ENCODE data around the gene OR1J1.

OR1J1 gene

GRCh38 chr9:122477826-122478225 lies at the start of gene OR1J1:
Gene OR1J1, minus strand, starts transcription at chr9:122477926. Its CDS starts 0 bp downstream, at chr9:122477926.
- DNase-seq: no peak

DNA sequence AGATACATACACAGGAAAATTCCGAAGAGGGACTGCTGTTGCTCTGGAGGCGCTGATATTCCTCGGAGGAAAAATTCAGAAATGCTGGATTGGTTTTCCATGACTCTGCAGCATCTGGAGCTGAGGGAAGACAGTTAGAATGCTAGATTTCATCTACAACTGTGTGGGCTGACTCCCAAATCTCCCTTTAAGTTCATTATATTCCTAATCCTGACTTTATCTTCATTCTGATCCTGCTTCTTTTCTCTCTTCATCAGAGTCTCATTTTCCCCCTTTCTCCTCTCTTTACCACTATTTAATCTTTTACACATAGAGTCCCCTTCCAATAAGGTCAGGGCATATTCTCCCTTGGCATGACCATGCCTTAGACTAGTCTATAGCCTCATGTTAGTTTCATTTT lies 49.5 kb upstream of the OR1J1 start, which contains the start of gene OR1N1:
TSS of gene OR1N1 (minus strand) at position 101 of the 400 bp plus-strand sequence. CDS start at position 101, 0 bp downstream.
- DNase-seq: no peak

- no peak for DNase-seq
Measured at GRCh38 chr9:122526602-122527001, 48.9 kb upstream of the OR1J1 start.

- DNase-seq: no peak
Measured at GRCh38 chr9:122519376-122519775, 41.6 kb upstream of the OR1J1 start.

DNA sequence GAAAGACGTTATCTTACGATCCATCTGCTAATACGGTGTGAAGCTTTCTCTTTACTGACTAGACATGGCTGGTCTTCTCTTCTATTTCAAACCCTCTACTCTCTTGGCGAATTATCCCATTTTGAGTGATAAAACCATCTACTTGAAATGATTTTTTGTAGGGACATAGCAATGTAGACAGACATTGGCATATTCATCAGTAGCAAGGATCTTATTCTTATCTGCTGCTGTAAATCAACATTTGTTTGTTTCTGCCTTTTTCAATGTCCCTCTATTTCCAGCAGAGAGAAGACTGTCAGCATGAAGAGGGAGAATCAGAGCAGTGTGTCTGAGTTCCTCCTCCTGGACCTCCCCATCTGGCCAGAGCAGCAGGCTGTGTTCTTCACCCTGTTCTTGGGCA lies 41.1 kb upstream of the OR1J1 start, which contains the start of gene OR1J4:
TSS of gene OR1J4 (plus strand) at position 301 of the 400 bp plus-strand sequence. CDS start at position 301, 0 bp downstream.
- no peak for DNase-seq

- DNase-seq: no peak
Measured at GRCh38 chr9:122518226-122518625, 40.5 kb upstream of the OR1J1 start.

DNA sequence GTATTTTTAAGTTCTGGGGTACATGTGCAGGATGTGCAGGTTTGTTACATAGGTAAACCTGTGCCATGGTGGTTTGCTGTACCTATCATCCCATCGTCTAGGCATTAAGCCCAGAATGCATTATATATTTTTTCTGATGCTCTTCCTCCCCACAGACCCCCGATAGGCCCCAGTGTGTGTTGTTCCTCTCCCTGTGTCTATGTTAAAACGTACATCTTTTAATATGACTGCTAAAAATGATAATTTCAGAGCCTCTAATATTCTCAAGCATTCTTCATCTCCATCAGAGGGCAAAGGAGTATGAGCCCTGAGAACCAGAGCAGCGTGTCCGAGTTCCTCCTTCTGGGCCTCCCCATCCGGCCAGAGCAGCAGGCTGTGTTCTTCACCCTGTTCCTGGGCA lies 32.8 kb upstream of the OR1J1 start, which contains the start of gene OR1J2:
TSS of gene OR1J2 (plus strand) at position 301 of the 400 bp plus-strand sequence. CDS start at position 301, 0 bp downstream.
- DNase-seq: no peak

GRCh38 chr9:122506964-122507363 lies 29.2 kb upstream of the OR1J1 start:
- no peak for DNase-seq

- DNase-seq: no peak
Measured at GRCh38 chr9:122498883-122499288, 21.2 kb upstream of the OR1J1 start.

GRCh38 chr9:122479062-122479461 lies 1.3 kb upstream of the OR1J1 start:
- DNase-seq: no peak

DNA sequence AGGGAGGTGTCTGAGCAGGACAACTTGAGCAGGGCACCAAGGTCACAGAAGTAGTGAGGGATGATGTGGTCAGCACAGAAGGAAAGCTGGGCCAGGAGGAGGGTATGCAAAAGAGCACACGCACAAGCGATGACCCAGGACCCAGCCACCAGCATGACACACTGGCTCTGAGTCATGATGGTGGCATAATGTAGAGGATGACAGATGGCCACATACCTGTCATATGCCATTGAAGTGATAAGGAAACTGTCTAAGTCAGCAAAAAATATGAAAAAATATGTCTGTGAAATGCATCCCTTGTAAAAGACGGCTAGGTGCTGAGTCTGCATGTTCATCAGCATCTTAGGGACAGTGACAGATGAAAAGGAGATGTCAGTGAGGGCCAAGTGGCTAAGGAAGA lies 380 bp downstream of the OR1J1 start:
- no peak for DNase-seq

DNA sequence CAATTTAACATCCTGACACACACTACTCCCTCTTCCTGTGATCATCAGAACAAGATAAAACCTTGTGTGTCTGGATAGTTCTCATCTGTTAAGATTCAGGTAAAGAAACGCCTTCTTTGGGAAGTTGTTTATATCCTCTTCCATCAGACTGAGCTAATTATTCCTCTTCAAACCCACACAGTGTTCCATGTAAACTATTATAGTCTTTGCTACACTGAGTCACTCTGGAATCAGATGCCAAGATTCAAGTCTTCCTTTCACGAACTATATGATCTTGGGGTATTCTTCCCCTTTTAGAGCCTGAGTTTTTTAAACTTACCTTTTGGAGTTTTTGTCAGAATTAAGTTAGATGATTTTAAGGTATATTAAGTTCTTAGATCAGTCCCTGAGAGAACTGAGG lies 2.0 kb downstream of the OR1J1 start:
- DNase-seq: no peak

- DNase-seq: no peak
Measured at GRCh38 chr9:122474561-122474960, 3.2 kb downstream of the OR1J1 start.

DNA sequence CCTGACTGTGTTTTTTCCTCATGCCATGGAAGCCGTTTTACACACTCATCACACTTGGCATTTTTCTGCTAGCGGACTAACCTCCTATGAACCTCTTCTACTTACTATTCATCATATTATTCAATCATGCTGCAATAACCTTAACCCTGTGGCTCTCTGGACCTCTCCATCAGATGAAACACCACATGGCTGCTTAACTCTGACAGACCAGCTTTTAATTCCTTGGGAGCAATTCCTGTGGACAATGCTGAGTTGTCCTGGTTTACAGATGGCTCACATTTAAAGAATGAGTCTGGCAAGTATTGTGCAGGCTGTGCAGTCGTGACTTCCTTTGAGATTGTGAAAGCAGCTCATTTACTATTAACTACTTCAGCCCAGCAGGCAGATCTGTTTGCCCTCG lies 9.0 kb downstream of the OR1J1 start:
- DNase-seq: no peak

GRCh38 chr9:122466456-122466855 lies 11.3 kb downstream of the OR1J1 start:
- no peak for DNase-seq

GRCh38 chr9:122464633-122465567 lies 12.8 kb downstream of the OR1J1 start:
- DNase-seq: peak; percentile 77

DNA sequence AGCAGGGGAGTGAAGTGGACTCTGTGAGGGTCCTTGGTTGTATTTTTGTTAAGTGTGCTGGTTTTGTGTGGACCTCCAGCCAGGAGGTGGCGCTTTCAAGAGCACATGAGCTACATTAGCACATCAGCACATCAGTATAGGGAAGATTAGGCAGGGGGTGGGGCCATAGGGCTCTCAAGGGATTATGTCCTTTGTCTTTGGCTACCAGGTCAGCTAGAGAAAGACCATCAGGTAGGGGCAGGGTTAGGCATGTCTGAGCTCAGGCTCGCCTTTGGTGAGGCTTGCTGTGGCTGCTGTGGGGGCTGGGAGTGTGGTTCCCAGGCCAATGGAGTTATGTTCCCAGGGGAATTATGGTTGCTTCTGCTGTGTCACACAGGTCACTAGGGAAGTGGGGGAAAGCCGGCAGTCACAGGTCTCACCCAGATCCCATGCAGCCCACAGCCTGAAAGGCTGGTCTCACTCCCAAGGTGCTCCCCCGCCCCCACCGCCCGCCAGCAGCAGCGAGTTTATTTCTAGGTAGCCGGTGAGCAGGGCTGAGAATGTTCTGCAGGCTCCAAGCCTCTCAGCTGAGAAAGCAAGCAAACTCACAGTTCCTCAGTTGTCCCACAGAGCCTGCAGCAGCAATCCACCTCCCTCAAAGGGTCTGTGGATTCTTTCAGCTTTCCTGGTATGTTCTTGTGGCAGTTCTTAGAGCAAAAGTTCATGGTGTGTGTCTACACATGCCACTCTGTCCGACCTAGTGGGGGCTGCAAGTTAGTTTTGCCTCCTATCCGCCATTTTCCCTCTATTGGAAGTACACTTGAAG lies 13.7 kb downstream of the OR1J1 start:
- no peak for DNase-seq

DNA sequence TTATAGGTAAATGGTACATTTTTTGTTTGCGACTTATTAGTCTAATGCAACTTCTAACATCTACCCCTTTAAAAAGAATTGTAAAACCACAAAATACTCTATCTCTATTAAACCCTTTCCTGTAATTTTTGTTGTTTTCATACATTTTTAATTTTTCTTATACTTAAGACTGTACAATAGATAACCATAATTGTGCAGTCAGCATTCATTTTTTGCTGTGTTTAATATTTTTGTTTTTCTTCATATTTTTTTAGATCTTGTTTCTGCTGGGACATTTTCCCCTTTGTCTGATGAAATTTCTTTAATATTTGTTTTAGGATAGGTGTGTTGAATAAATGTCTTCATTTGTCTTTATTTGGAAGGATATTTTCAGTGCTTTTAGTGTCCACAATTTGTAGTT lies 19.9 kb downstream of the OR1J1 start:
- DNase-seq: no peak

DNA sequence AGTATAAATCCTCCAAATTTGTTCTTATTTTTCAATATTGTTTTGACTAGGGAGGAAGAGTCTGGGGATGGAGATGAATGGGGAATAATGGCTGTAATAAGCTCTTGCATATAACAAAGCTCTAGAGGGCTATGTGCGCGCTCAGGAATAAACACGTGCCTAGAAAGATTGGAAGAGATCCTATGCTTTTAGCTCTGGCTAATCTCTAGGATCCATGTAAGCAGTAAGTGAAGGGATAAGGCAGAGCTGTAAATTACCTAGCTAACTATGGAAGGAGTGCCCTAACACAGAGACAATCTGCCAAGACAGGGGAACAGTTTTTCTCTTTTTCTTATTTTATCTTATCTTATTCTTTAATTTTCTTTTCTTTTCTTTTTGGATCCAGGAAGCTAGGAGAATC lies 21.6 kb downstream of the OR1J1 start:
- DNase-seq: no peak

GRCh38 chr9:122453677-122454135 lies 24.0 kb downstream of the OR1J1 start:
- no peak for DNase-seq

DNA sequence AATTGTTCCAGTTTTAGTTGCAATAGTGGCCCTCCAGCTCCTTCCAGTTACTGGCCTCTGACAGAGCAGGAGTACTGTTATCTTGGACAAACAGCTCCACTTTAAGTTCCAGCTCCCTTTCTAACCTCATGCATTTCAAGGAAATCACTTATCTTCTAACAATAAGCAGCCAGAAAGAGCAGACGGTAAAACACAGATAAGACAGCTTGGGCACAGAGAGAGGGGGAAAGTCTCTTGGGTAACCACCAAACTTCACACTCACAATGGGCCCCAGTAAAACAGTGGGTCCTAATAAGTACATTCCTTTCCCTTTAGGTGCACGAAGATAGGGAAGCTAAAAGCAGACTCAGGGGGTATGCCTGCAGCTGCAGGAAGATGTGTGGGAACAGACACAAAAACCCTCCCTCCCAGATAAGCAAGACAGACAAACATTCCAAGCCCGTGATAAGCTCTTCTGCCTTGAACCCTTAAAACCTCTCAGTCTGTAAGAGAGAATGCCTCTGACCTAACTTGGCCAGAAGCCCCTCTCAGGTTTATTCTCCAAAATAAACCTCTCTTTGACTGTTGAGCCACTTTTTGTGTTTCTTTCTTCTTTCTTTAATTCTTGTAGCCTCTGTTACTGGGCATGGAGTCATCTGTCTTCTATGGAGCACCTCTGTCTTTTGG lies 30.8 kb downstream of the OR1J1 start:
- no peak for DNase-seq

- DNase-seq: no peak
Measured at GRCh38 chr9:122445155-122445749, 32.5 kb downstream of the OR1J1 start.

Measured in activated CD8-positive, alpha-beta memory T cell treated with anti-CD3 and anti-CD28 coated beads, Interleukin-2, amount 50 U/mL, for 48 hours (primary cell).